ENCODE data around the gene AKAP13.
"Not testable (repeated sequence)": the region's sequence is repeated elsewhere in the genome, so short reads cannot be mapped to it uniquely, and the experiment has no call there.

AKAP13 gene, protein sequence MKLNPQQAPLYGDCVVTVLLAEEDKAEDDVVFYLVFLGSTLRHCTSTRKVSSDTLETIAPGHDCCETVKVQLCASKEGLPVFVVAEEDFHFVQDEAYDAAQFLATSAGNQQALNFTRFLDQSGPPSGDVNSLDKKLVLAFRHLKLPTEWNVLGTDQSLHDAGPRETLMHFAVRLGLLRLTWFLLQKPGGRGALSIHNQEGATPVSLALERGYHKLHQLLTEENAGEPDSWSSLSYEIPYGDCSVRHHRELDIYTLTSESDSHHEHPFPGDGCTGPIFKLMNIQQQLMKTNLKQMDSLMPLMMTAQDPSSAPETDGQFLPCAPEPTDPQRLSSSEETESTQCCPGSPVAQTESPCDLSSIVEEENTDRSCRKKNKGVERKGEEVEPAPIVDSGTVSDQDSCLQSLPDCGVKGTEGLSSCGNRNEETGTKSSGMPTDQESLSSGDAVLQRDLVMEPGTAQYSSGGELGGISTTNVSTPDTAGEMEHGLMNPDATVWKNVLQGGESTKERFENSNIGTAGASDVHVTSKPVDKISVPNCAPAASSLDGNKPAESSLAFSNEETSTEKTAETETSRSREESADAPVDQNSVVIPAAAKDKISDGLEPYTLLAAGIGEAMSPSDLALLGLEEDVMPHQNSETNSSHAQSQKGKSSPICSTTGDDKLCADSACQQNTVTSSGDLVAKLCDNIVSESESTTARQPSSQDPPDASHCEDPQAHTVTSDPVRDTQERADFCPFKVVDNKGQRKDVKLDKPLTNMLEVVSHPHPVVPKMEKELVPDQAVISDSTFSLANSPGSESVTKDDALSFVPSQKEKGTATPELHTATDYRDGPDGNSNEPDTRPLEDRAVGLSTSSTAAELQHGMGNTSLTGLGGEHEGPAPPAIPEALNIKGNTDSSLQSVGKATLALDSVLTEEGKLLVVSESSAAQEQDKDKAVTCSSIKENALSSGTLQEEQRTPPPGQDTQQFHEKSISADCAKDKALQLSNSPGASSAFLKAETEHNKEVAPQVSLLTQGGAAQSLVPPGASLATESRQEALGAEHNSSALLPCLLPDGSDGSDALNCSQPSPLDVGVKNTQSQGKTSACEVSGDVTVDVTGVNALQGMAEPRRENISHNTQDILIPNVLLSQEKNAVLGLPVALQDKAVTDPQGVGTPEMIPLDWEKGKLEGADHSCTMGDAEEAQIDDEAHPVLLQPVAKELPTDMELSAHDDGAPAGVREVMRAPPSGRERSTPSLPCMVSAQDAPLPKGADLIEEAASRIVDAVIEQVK (N-terminal part only)

DNA sequence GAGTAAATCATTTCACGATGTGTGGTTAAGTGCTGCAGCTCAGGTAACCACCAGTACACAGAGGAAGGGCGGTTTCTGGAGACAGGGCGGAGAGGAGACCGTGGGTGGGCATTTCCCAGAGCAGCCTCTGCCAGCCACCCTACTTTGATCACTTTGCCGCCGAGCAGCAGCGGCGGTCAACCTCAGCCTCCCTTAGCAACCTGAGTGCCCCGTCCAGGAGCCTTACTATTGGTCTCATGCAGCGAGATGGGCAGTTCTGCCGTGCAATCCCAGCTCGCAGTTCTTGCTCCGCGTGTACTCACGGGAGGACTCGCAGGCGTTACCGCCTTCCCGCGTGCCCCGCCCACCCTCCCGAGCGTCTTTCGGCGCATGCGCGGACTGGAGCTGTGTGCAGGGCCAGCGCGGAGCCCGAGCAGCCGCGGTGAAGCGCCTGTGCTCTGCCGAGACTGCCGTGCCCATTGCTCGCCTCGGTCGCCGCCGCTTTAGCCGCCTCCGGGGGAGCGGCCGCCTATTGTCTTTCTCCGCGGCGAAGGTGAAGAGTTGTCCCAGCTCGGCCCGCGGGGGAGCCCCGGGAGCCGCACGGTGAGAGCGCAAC lies at the start of gene AKAP13:
Gene AKAP13, plus strand, starts transcription at position 387 of the 595 bp plus-strand sequence. CDS start 105,118 bp downstream, outside the sequence.
- H3K4me3 ChIP-seq (ENCODE audit: low read depth, low read length), result peak within 1 kb of the TSS; percentile 72

DNA sequence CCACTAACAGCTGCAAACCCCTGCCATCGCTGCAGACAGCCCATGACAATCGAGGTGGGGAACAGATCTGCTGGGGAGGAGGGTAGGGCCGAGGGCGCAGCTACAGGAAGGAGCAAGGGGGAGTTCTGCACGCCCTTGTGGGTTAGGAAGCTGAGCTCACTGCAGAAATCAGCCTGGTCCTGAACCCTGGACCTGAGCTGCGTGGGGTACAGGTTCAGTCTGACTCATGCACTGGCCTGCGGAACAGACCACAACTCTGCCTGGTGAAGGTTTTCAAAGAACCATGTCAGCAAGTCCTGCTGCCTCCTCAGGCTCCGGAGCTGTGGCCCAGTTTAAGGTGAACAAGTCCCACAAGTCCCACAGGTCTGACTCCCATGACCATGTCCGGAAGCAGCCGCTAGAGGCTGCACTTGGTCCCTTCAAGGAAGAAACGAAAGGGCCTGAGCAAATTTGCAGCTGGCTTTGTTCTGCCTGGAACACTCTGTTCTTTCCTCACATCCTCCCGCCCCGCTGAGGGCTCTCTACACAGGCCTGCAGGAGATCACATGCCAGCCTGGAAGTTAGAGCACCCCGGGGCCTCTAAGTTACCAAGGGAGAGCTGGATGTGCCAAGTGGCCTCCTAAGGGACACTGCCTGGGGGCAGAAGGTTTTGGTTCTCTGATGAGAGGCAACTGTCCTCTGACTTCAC lies 49.4 kb upstream of the AKAP13 start:
- no peak overlapping the region for H3K4me3 ChIP-seq (ENCODE audit: low read depth, low read length)

DNA sequence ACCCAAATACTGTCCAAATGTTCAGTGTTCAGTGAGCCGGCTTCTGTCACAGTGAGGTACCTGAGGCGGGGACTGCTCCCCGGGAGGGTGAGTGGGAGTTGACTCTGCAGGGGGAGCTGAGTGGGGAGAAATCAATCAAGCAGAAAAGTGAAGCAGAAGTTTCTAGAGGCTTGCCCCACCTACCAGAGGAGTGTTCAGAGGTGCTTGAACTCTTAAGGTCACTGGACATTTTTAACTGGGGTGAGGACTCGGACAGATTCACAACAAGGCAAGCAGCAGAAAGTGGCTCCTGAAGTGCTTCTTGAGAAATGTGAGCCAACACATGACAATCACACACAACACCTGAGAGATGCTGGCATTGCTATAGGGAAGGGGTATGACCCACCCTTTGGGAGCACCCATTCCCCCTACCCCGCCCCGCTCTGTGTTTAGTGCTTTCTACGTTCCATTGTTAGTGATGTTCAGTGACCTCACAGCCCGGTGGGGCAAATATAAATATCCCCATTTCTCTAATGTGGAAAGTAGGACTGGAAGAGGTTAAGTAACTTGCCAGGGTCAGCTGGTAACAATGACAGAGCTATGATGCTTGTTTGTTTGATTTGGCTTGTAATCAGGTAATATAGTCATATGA lies 48.6 kb upstream of the AKAP13 start:
- H3K4me3 ChIP-seq (ENCODE audit: low read depth, low read length), result no peak overlapping the region

DNA sequence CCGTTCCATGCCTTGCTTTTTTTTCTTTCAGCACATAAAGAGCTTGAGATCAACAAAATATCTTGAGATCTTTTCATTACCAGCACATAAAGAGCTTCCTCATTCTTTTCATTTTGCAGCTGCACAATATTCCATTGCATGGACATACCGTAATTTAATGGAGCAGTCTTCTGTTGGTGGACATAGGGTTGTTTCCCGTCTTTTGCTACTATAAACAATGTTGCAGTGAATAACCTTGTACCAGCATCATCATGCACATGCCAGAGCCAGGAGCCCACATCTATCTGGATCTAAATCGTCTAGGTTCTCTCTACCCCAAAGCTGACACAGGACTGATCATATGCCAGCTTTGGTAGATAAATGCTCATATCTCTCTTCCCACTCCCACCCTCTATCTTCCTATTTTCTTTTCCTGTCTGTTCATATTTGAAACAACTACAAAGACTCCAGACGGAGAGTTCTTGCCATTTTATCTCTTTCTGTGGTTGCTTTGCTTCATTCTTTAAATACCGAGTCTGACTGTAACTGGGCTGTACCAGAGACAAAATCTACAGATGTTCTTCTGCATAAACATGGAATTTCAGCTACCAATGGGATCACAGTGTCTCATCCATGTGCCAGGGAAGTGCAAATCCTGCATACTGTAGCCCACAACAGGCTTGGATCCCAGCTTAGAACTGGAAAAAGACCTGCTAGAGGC lies 47.1 kb upstream of the AKAP13 start:
- H3K4me3 ChIP-seq (ENCODE audit: low read depth, low read length), result no peak overlapping the region

DNA sequence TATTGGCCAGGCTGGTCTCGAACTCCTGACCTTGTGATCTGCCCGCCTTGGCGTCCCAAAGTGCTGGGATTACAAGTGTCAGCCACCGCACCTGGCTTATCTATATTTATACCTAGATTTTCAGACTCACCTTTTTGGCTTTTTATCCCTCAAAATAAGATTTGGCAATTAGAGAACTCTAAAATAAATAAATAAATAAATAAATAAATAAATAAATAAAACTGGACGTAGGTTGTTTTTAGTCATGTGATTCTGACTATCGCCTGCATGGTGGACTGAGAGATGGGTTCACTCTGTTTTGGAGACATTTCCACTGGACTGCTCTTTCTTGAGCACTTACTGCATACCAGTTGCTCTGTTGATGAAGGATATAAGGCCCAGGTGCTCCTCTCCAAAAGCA lies 46.2 kb upstream of the AKAP13 start:
- no peak overlapping the region for H3K4me3 ChIP-seq (ENCODE audit: low read depth, low read length)

DNA sequence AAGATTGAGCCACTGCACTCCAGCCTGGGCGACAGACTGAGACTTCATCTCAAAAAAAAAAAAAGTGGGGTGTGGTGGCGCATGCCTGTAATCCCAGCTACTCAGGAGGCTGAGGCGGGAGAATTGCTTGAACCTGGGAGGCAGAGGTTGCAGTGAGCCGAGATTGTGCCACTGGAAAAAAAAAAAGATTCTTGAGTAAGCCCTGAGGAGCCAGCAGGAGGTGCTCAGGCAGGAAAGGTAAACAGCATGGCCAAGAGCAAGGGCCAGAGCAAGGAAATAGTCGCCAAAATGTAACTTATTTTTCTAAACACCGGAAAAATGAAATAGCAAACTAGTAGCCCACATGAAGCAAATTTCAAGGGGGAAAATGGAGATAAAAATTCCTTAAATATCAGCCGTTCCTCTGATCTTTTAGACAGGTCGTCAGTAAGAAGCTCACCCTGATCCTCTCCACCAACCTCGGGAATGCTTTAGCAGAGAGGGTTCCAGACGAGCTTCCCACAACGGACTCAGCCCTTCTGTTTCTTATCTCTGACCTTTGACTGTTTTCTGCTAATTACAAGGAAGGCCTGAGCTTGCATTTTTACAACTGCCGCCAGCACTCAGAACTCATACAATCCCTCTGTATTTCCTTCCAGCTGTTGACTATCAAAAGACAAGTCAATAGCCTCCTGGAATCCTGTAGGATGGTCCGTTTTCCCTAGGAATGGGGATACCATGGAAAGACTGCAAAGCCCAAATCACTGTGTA lies 45.0 kb upstream of the AKAP13 start:
- no peak overlapping the region for H3K4me3 ChIP-seq (ENCODE audit: low read depth, low read length)

DNA sequence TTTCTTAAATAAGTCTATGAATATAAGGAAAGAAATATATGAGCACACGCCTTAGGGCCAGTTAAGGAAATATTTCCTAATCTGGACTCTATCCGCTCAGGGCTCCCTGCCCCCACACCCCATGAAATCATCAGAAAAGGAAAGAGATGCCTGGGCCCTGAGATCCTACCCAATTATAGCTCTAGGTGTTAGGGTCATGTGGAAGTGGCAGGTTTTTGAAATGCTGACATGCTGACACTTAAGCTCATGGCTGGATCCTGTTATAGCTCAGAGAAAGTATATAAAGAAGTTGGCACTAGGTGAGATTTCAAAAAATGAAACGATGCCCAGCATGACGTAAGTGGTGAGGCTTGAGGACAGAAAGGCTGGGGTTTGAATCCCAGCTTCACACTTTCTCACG lies 43.5 kb upstream of the AKAP13 start:
- H3K4me3 ChIP-seq (ENCODE audit: low read depth, low read length), result no peak overlapping the region

DNA sequence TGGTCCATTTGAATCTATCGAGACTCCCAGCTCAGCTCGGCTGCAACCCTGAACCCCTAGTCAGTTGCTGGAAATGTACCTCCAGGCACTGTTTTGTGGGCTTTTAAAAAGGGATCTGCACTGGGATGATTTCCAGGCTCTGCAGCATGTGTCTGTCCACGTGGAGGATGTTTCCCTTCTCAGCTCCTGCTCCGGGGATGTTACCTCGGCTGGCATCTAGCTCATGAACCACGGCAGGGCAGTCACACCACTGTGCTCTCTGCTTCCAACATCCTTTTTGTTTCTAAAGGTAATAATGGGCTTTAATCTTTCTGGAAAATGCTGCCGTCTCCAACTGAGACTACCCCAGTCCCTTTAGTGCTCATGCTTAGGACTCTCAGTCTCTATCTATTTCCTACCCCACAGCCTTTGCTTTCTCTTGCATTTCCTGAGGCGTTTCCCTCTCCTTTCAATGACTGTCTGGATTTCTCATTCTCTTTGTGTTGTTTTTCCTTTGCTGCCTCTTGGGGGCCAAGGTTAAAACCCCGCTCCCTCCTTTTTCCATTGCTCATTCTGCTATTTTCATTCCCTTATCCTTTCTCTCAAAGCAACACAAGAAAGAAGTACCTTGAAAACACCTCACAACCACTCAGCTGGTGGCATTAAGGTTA lies 42.9 kb upstream of the AKAP13 start:
- H3K4me3 ChIP-seq (ENCODE audit: low read depth, low read length), result no peak overlapping the region

DNA sequence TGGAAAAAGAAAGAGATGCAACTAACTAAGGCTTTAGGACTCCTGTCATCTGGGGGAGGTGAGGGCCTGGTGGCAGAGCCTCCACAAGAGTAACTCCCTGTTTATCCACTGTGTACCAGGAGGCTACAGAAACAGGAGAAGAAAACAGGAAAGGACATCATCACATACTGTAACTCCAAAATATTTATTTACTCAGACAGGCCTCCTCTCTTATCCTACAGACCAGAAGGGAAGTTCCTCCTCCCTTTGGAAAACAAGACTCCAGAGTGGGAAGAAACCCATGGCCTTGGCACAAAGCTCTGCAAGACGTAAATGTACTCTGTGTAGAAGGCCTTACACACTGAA lies 40.1 kb upstream of the AKAP13 start:
- H3K4me3 ChIP-seq (ENCODE audit: low read depth, low read length), result no peak overlapping the region

DNA sequence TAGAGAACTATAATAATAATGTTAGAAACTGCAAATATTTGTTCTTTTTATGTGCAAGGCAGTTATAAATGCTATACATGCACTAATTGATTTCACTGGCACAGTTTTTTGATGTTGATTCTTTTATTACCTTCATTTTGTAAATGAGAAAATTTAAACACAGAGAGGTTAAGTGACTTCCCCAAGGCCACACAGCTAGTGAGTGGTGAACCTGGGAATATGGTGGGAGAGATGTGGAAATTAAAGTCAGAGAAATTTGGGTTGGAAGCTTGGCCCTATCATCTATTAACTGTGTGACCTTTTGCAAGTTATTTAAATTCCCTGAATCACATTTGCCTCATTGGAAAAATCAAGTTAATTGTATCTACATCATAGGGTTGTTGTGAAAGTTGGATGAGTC lies 39.6 kb upstream of the AKAP13 start:
- H3K4me3 ChIP-seq (ENCODE audit: low read depth, low read length), result no peak overlapping the region

DNA sequence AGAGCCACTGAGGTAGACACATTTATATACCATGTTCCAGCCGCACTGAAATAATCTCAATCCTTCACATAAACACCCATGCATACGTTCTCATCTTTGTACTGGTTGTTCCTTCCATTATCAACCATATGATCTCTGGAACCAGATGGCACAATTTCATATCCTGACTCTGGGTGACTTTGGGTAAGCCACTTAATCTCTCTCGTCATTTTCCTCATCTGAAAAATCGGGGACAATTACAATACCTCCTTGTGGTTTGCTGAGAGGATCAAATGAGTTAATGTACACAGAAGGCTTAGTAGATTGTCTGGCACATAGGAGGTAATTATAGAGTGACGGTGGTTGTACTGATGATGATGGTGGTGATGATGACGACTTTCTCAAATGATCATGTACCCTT lies 38.2 kb upstream of the AKAP13 start:
- H3K4me3 ChIP-seq (ENCODE audit: low read depth, low read length), result not testable (repeated sequence)

DNA sequence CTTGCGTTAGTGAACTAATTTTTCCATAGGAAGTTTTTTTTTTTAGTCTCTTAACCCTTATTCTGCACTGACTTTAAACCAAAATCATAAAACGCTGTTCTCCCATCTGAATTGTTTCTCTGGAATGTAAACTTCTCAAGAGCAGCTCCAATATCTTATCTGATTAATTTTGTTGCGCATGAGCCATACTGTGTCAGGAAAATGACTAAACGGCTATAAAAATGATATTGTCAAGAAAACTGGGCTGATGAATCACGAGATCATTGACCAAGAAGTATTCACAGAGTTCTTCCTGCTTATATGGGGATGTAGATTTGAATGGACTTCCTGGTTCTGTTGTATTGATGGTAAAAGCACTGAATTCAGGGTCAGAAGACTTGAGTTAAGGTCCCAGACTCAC lies 37.0 kb upstream of the AKAP13 start:
- H3K4me3 ChIP-seq (ENCODE audit: low read depth, low read length), result not testable (repeated sequence)

DNA sequence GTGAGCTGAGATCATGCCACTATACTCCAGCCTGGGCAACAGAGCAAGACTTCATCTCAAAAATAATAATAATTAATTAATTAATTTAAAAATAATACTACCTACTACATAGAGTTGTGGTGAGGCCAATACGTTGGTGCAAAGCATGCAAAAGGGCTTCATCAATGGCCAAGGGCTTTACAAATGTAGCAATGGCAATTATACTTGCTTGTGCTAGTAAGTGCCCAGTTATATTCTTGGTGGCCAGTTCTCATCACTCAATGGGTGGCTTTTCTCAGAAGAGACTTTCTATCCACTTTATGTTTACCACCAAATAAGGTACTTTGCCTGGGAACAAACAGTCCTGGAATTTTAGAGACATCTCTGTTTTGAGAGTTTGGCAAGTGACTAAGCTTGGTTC lies 36.2 kb upstream of the AKAP13 start:
- H3K4me3 ChIP-seq (ENCODE audit: low read depth, low read length), result not testable (repeated sequence)

DNA sequence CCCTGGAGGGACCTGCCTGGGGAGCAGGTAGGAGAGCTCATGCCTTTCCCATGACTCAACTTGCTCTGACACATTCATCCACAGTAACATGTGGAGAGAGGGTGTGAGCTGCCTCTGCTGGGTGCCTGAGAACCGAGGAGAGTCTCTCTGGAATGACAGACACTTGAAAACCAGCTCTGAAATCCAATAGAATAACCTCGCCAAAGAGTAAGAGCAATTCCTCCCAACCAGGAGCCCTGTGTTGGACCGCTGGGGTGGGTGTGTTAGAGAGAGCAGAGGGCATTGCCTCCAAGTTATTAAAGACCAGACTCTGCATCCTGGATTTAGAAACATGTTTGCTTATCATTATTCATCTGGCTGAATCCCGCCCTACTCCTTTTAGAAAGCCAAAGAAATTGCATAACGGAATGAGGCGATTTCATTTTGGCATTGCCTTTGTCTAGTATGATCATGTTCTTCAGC lies 35.7 kb upstream of the AKAP13 start:
- not testable (repeated sequence) for H3K4me3 ChIP-seq (ENCODE audit: low read depth, low read length)

DNA sequence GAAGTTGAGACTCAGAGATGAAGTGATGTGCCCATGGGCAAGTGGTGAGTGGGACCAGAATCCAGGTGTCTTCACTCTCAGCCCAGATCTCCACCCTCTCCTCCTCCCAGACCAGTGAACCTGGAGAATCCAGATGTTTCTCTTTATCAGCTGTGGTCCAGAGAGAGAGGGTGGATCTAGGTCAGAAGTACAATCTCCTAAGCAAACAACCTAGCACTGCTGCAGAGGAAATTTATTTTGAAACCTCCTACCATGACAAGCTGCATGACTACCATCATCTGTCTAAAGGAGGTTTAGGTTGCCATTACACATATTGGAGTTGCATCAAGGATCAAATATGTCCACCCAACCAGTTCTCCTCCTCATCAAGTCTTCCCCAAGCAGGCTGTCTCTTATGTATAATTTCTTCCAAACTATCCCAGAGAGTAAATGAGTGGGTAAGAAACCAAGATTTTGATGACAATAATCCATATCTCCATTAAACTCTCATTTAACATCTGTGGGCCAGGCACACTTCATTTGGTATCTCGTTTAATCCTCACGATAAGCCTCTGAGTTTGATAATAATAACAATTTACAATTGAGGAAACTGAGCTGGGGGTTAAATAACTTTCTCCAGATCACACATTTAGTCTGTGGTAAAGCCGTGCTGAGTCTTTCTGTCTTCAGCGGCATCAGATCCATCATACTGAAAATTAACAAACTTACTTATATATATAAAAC lies 35.0 kb upstream of the AKAP13 start:
- not testable (repeated sequence) for H3K4me3 ChIP-seq (ENCODE audit: low read depth, low read length)

DNA sequence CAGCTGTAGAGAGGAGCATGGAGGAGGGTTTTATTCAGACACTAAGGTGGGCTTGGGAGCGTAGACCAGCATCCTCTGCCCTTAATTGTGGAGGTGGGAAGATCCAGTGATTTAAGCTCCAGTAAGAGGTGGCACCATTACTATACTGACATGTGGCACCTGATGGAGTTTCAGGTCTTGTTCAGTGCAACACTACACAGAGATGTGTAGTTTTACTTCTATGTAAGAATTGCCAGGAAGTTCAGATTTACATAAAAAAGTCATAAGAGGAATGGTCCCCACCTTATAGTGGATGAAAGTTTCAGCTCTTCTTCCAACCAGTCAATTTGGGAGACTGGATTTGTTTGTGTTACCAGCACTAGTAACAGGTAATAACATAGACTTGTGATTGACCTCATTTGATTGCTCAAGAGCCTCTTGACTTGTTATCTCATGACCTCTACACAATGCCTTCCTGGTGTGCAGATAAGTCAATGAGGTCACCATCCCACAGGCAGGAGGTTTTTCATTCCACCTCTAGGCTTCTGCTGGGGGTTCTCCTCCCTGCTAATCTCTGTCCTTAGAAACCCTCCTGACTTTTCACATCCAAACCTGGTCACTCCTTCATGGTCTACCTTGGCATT lies 33.8 kb upstream of the AKAP13 start:
- not testable (repeated sequence) for H3K4me3 ChIP-seq (ENCODE audit: low read depth, low read length)

Data from iPS-11a (cell line).